SIG-M5 treated with dmso at 0.1 percent for 504 hours (cell line): ENCODE data around the gene SLC16A12.
A peak's percentile ranks its signal among the peaks of the same experiment; 100 is the strongest.
"Not testable (repeated sequence)": the region's sequence is repeated elsewhere in the genome, so short reads cannot be mapped to it uniquely, and the experiment has no call there.

Source experiments
- DNase-seq: peaks from one replicate; lab custom pipeline; 2025; ENCODE audit not compliant: unreplicated experiment; lab: John Stamatoyannopoulos, UW

Gene SLC16A12

DNA sequence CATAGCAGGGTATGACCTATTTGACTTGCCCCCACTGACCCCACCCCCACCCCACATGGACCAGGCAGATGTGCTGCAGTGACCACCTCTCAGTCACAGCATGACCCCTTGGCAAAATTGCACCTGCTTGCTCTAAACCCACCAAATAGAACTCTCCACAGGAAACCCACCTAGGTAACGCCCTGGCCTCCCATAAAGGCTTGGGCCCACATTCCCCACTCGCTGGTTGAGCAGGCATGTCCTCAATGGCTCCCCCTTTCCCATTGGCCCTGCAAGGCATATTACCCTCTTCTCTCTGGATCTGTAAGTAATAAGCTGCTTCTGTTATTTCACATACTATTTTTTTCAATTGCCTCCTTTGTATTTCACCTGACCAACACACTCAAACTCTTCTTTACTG, 140.3 kb downstream of the SLC16A12 start:
- no peak for DNase-seq

DNA sequence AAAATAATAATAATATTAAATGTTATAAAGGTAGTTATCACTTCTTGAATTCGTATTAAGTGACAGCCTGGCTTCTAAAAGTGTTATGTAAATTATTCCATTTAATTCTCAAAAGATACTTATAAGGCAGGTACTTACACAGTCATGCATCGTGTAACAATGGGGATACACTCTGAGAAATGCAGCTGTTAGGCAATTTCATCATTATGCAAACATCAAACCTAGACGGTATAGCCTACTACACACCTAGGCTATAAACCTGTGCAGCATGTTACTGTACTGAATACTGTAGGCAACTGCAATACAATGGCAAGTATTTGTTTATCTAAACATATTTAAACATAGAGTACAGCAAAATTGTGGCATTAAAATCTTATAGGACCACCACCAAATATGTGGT, 141.5 kb downstream of the SLC16A12 start:
- no peak for DNase-seq

GRCh38 chr10:89392974-89393373, 142.4 kb downstream of the SLC16A12 start:
- peak; percentile 70 for DNase-seq

GRCh38 chr10:89391907-89392756, 143.3 kb downstream of the SLC16A12 start, which contains the start of gene IFIT1:
IFIT1 (plus strand) TSS chr10:89392623; CDS start chr10:89392713, 90 bp downstream.
- peak; percentile 49 for DNase-seq

- DNase-seq = not testable (repeated sequence)
These were observed 144.2 kb downstream of the SLC16A12 start for GRCh38 chr10:89391226-89391576.

- no peak for DNase-seq
These were observed 144.7 kb downstream of the SLC16A12 start for GRCh38 chr10:89390476-89391225.

- DNase-seq = peak; percentile 1
These were observed 146.1 kb downstream of the SLC16A12 start for GRCh38 chr10:89389254-89389653.

DNA sequence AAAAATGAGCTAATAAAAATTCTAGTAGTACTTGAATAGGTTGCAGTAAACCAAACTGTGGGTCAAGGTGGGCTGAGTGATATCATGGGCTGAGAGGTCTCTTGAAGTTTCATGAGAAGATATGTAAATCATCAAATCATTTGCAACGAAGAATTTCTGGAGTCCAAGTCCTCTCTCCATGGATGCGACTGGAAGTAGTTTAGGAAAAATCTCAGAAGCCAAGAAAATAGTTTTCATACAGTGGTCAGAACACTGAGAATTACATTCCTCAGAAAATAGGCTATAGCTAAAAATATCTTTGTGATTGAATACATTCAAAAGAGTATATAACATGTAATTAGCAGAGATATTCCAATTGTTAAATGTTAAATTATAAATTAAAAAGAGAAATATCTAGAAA, 146.6 kb downstream of the SLC16A12 start:
- no peak for DNase-seq

DNA sequence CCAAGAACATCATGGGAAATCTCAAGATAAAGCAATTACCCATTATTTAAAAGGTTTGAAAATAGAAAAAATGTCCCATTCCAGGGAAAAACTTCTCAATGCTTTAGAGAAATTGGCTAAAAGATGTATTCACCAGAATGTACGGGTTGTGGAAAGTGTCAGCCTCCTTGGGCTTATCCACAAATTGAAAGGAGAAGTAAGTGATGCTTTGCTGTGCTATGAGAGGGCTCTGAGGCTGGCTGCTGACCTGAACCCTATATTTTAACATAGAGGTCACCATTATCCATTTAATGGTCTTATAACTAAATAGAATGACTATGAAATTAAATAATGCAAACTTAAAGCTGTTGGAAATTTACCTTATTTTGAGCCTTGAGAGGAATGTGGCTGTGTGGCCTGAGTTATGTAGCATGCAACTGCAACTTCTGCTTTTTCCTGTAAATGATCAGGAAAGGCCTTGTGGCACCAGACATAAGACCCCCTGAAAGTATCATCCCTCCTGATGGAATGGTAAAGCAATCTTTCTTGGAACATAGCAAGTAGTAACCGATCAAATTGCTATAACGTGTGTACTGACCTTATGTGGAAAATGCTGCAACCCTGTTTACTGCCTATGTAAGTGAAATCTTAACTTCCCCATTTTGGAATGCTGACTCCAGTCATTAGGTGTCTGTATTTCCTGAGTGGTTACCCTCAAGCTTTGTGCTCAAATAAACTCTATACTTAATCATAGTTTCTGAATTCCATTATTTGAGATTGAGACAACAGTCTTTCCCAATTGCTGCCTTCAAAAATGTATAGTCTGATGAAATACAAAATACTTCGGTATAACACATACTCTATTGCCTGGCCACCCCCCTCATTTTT, 150.7 kb downstream of the SLC16A12 start:
- peak; percentile 72 for DNase-seq

DNA sequence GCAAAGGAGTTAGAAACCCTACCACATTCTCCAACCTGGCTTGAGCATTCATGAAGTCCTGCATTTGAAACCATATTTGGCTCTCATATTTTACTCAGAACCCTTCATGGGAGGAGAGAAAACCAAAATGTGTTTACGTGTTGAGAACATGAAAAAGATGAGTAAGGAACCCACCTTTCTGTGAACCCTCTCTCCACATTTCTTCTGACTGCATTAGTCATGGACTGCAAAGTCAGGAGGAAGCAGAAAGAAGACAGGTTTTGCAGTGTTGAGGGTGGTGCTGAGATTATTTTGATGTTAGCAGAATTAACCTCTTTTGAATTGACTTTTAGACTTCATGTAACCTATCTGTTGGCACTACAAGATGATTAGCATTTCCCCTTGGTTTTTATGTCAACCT, 152.6 kb downstream of the SLC16A12 start:
- no peak for DNase-seq
